GM21576 (cell line): ENCODE measurements around the gene ZNF662.

Experiments
- ATAC-seq: cut with Tn5 transposase; IDR thresholded peaks from one replicate; pipeline ENCODE4 v1.9.1; 2021; ENCODE audit warnings: mild to moderate bottlenecking, moderate library complexity; ENCODE audit not compliant: unreplicated experiment

ZNF662 gene

DNA sequence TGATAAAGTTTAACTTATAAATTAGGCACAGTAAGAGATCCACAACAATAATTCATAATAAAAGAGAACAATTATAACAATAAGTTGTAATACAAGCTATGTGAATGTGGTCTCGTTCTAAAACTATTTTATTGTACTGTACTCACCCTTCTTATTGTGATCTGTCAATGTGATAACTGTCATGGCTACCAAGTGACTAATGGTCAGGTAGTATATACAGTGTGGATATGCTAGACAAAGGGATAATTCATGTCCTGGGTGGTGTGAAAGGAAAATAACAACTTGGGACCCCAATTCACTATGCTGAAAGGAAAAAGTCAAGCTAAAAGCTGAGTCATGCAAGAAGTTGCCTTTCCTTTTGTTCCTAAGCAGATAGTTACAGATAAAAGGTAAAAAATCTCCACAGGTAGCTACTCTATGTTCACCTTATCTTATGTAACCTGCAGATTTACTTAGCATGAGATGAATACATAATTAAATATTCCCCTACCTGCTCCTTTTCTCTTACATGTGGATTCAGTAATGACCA is 19.6 kb upstream of the ZNF662 start:
- no peak for ATAC-seq

GRCh38 chr3:42887084-42887483 is 18.9 kb upstream of the ZNF662 start:
- ATAC-seq = no peak

DNA sequence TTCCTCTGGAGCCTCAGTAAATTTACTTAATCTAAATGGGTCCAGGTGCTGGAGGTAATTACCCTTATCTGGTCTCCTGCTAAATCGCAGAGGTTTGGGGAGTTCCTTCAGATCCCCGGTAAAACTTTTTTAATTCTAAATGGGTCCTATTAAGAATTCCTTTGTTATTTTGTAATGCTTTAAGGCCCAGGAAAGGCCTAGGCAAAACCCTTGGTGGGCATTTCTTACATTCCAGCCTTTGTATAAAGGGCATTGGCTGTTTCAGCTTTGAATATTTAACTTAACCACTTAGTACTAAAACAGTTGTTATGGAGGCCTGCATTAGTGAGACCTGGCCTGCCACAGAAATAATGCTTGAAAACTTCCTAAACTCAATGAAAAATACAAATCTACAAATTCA is 14.9 kb upstream of the ZNF662 start:
- no peak for ATAC-seq

GRCh38 chr3:42892169-42892568 is 13.8 kb upstream of the ZNF662 start:
- ATAC-seq = no peak

DNA sequence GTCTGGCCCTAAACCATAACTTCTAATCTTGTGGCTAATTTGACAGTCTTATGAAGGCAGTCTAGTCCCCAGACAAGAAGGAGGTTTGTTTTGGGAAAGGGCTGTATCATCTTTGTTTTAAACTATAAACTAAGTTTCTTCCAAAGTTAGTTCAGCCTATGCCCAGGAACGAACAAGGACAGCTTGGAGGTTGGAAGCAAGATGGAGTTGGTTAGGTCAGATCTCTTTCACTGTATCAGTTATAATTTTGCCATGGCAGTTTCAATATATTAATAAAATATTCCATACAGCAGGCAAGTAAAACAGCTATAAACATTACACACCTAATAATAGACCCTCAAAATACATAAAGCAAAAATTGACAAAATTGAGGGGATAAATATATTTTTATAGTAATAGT is 13.1 kb upstream of the ZNF662 start:
- ATAC-seq = no peak

- ATAC-seq = no peak
Measured at GRCh38 chr3:42894698-42895579, 11.0 kb upstream of the ZNF662 start.

- ATAC-seq = no peak
Measured at GRCh38 chr3:42895580-42895868, 10.4 kb upstream of the ZNF662 start.

DNA sequence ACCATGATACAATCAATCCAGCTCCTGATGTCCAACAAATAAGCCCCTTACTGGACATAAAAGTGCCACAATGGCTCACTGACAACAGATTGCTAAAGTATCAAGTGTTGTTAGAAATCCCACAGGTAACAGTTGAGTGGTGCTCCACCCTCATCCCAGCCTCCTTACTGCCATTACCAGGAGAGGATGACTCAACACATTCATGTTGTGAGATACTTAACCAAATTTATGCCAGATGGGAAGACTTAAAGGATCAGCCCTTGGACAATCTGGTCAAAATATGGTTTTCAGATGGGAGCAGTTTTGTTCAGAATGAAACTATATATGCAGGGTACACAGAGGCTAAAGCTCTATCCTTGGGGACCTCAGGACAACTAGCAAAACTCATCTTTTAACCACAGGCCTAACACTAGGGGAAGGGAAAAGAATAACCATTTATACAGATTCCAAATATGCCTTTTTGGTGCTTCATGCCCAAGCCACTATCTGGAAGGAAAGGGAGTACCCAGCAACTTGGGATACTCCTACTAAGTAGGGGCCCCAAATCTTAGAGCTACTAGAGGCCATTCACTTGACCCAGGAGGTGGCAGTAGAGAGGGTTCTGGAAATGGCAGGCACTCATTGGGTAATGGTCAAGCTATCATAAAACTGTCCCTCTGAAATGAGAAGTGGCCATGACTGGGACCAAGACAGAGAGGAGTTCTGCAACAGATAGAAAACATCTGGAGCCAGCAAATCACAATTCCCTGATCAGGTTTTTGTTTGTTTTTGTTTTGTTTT is 6.9 kb upstream of the ZNF662 start:
- no peak for ATAC-seq

- no peak for ATAC-seq
Measured at GRCh38 chr3:42900226-42901072, 5.5 kb upstream of the ZNF662 start.

- no peak for ATAC-seq
Measured at GRCh38 chr3:42901073-42901415, 4.9 kb upstream of the ZNF662 start.

DNA sequence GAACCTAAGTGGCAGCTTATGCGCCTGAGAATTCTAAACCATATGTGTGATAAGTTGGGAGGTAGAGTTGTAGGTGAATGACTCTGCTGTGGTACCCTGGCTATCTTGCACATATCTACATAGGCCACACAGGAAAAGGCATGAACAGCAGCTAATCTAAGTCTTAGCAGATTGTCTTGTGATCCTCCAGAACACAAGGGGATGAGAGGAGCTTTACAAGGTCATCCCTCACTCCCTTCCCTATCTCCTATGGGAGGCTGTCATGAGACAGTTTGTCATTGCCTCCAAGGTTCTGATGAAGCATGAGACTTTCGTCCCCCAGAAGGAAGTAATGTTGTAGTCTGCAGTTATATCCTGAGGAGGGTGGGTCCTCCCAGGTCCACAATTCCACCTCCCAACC is 3.7 kb upstream of the ZNF662 start:
- ATAC-seq = no peak

DNA sequence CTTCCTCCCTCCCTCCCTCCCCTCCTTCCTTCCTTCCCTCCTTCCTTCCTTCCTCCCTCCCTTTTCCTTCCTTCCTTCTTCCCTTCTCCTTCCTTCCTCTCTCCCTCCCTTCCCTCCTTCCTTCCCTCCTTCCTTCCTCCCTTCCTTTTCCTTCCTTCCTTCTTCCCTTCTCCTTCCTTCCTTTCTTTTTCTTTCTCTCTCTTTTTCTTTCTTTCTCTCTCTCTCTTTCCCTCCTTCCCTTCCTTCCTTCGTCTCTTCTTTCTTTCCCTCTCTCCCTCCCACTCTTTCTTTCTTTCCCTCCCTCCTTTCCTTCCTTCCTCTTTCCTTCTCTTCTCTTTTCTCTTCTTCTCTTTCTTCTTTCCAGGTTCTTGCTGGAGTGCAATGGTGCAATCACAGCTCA is 1.9 kb upstream of the ZNF662 start:
- no peak for ATAC-seq

GRCh38 chr3:42905740-42906069 is 237 bp upstream of the ZNF662 start:
- no peak for ATAC-seq

GRCh38 chr3:42906848-42907183 is 874 bp downstream of the ZNF662 start:
- ATAC-seq = no peak

- ATAC-seq = no peak
Measured at GRCh38 chr3:42908675-42909074, 2.7 kb downstream of the ZNF662 start.

GRCh38 chr3:42911551-42911950 is 5.6 kb downstream of the ZNF662 start:
- ATAC-seq = no peak

- no peak for ATAC-seq
Measured at GRCh38 chr3:42914771-42915515, 9.0 kb downstream of the ZNF662 start.

DNA sequence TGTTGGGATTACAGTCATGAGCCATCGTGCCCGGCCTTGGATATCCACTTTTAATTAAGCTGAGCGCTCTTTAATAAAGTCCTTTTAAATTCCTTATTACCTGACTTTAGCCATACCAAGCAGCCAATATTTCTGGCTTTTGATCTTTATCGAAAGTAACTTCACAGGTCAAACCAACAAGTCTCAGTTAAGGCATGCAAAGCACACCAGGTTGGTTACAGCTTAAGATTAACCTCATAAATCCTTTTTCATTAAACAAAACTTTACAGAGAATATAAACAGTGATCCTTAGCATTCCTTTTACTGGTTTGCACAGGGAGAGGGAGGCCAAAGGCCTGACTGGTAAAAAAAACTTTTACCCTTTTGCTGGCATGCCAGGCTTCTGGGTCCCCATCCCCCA is 17.7 kb downstream of the ZNF662 start:
- no peak for ATAC-seq

- ATAC-seq = no peak
Measured at GRCh38 chr3:42926310-42926709, 20.4 kb downstream of the ZNF662 start.

DNA sequence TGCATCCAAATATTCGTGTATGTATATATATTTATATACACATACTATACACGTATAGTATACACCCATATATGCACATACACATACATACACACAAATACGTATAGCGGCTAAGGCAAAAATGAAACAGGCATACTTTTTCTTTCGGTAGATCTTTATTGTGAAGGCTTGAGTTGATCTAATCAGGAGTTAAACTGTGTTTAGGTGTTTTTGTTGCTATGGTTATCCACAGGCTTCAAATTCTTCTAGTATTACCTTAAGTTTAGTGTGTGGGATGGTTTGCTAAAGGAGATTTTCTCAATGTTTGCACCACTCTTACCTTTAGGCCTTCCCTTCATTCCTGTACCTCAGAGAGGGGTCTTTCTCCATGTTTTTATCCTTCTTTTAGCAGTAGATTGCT is 28.2 kb downstream of the ZNF662 start:
- ATAC-seq = no peak

DNA sequence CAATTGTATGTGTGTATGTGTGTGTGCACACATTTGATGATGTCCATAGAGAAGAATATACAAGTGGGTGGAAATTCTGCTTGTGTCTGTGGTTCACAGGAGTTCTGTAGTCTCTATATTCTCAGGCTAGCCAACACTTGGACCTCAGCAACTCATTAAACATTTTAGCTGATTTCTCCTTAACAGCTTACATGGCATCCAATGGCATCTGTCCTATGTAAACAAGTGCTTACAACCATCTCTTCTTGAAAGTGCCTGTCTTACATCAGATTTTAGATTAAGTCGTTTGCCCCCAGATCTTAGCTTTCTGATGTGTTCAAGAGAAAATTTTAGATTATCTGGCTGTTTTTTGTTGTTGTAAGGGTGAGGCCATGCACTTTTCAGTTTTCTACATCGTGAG is 29.0 kb downstream of the ZNF662 start:
- ATAC-seq = no peak
